GM21576 (cell line): ENCODE results near the gene ANKLE2.
"Not testable (repeated sequence)": the region's sequence is repeated elsewhere in the genome, so short reads cannot be mapped to it uniquely, and the experiment has no call there.

Experiments used
- ATAC-seq: cut with Tn5 transposase; IDR thresholded peaks from one replicate; pipeline ENCODE4 v1.9.1; 2021; ENCODE audit warnings: mild to moderate bottlenecking, moderate library complexity; ENCODE audit not compliant: unreplicated experiment

ANKLE2 gene

DNA sequence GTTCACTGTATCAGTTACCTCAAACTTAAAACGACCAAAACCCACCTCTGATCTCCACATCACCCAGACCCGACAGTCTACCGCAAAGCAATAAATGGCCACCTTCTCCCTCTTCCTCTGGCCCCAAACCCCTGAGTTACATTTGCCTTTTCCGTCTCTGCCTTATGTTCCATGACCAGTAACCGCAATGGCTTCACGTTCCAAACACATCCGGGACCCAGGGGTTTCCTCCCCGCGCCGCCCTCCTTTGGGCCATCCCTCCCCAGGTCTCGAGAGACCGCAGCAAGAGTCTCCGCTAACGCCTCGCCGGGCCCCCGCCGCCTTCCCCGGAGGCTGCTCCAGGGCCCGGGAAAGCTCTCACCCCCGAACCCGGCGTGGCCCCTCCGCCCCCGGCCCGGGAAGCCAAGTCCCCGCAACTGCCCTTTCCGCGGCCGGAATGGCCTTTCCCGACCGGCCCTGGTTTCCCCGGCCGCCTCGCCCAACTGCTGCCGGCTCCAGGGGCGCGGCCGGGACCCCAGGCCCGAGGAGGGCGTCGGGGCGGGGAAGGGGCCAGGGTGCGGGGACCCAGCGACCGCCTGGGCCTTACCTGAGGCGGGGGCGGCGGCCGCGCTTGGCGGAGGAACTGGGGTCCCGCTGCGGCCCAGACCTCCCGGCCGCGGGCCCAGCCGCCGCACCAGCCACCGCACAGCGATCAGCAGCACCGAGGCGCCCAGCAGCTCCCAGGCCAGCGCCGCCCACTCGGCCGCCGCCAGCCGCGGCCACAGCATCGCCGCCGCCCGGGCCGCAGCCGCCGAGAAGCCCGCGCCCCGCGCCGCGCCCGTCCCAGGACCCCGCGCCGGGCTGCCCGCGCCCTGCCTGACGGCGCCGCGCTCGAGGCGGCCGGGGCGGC, at the start of gene ANKLE2:
ANKLE2 (minus strand) TSS at position 801 of the 889 bp plus-strand sequence; CDS start at position 767, 34 bp downstream.
- peak; percentile 32 for ATAC-seq

DNA sequence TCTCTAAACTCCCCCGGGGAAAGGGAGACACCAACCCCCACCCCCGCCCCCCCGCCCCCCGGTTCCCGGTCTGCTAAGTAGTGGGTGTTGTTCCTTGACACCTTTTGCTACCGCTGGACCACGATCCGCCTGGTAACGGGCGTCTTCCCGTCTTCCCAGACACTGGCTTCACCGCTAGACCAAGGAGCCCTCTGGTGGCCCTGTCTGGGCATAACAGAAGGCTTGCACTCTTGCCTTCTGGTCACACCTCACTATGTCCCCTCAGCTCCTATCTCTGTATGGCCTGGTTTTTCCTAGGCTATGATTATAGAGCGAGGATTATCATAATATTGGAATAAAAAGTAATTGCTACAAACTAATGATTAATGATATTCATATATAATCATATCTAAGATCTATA, 47.8 kb upstream of the ANKLE2 start:
- ATAC-seq = not testable (repeated sequence)

DNA sequence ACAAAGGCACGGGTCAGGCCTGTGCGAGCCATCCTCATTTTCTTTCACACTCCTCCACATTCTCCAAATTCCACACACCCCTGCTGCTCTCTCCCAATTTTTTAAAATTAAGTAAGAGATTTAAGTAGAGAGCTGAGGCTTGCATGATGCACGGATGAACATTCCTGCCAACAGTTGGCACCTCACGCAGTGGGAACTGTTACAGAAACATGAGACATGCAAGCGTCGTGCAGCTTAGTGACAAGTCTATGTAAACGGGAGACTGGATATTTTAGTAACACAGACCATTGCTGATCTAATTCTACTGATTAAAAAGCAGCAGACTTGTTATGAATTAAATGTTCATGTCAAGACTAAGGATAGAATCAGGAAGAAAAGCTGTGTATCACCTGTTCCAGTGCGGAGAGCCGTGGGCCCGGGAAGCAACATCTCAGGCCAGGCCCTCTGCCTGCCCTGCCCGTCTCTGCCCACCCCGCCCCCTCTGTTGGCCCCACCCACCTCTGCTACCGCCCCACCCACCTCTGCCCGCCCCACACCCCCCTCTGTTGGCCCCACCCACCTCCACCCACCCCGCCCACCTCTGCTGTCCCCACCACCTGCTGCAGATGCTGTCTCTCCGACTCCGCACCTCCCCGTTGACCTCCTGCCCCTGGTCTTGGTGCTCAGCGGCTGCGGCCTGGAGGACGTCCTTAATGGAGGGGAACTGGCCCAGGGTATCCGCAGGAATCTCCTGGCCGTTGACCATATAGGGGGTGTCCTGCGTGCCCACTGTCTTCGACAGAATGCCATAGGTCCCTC, 45.9 kb upstream of the ANKLE2 start:
- no peak for ATAC-seq

DNA sequence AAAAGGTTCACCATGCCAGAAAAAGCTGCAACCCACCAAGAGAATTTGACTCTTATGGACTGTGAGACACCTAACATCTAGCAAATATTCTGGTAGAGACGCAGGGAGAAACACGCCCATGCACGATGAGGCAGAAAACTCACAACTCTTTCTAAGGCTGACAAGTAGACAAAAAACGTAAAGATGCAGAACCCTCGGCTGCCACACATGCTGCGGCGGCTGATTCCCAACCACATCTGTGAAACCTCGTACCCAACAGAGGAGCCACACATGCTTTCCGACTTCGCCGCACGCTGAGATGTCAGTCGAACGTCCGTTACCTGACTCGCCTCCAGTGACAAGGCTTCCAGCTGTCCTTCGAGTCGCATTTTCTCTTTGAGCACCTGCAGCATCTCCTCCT, 45.2 kb upstream of the ANKLE2 start:
- no peak for ATAC-seq

DNA sequence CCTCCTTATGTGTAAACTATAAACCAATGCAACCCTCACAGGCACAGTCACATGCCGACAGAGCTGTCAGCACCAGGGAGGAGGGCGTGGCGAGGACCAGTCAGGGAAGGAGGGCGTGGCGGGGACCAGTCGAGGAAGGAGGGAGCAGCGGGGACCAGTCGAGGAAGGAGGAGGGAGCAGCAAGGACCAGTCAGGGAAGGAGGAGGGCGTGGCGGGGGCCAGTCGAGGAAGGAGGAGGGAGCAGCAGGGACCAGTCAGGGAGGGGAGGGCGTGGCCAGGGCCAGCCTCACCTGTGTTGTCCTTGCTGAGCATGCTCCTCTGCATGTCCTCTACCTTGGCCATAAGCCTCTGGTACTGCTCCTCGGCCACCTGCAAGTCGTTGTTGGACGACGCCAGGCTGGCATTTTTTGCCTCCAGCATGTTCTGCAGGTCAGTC, 42.8 kb upstream of the ANKLE2 start:
- no peak for ATAC-seq

DNA sequence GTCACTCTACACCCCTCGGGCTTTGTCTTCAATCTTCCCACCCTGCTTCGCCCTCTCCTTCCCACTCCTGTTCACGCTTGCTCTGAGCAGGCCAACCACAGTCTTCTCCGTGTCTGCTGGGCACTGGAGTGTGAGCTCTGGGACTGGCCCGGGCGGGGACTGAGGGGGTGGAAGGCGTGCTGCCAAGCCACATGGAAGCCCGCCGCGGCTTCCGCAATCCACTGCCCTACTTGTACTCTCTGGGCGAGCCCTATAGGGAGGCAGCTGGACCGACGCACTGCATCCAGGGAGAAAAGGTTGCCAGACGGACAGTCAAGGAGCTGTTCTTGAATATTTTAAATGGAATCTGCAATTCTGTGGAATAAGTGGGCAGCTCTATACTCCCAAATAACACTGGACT, 42.3 kb upstream of the ANKLE2 start:
- ATAC-seq = no peak

DNA sequence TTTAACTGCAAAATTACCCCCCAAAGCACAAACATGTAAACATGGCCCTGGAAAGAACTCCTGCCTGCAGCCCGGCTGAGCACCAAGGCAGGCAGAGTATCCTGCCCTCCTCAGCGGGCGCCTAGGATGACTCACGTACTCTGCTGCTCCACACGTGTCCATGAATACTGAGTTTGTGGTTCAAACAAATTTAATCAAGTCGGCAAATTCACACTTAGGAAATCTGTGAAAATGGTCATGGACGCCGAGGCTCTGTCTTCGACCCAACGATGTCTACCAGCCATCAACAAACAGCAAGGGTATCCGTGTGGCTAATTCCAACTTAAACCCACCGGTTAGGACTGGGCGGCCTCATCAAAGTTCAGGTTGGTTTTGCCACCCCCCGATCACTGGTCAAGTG, 41.5 kb upstream of the ANKLE2 start:
- no peak for ATAC-seq

DNA sequence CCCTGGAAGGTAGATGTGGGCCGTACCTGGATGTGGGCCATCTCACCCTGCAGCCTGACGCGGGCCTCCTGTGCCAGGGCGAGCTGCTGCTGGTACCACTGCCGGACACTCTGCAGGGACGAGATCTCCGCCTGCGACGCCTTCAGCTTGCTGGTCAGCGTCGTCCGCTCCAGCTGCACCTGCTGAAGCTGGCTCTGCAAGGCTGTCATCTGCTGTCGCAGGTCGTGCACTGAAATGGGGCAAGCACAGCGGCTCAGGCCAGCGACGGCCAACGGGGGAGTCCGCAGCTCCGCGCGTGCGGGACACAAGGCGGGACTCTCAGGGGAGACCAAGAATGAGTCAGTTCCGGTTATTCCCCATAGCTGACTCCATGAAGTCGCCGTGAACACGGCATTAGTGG, 40.1 kb upstream of the ANKLE2 start:
- ATAC-seq = no peak

DNA sequence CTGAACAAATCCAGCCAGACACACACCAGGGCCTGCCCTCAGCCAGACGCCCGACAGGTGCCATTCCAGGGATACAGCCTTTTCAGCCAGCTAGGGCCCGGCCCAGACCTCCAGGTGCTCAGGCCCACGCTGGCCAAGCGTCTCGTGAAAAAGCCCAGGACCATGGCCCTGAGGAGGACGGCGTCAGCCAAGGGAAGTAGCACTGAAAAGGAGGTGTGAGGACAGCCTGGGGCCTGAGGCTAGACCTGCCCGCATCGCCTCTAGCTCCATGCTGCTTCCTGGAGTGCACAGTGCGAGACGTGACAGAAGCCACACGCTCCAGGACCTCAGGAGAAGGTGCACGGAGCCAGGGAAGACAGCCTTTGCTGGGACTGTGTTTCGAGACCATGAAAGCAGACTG, 37.2 kb upstream of the ANKLE2 start:
- no peak for ATAC-seq

DNA sequence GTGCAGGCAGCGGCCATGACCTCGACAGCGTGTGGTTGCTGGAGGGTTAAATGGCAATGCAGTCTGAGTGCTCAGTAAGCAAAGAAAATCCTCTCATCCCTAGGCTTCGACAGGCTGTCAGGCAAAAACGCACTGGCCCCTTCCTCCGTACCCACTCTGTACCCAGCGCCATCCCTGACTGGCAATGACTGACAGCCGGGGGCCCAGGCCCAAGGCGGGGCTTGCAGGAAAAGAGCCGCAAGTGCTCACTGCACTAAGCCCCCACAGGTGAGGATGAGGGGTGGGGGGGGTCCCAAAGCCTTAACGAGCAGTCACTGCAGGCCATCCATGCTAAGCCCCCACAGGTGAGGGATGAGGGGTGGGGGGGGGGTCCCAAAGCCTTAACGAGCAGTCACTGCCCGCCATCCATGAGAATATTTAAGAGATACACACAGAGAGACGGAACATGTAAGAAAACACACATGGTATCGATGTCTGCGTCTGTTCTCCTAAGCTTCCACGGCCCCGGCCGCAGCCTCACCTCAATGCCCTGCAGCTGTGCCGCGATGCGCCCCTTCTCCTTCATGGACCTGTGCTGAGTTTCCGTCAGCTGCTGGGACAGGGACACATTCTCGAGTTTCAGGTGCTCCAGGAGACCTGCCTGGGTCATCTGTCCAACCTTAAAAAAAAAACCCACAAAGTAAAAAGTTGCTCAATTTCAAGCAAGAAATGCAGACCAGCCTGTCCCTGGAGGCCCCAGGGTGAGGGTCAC, 36.4 kb upstream of the ANKLE2 start:
- ATAC-seq = no peak

DNA sequence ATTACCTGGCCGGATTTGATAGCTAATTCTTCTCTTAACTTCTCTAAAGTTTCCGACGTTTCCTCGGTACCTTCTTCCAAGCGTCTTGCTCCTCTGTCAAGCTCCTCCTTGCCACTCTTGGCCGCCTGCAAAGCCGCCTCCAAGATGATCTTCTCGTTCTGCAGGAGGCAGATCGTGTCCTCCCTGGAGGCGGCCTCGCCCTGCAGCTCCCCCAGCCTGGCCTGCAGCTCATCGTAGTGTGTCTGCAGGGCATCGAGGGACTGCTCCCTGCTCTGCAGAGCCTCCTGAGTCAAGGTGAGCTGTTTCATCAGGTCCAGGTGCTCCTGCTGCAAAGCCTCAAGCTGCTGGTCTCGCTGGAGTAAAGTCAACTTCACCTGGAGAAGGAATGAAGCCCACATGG, 34.2 kb upstream of the ANKLE2 start:
- no peak for ATAC-seq

DNA sequence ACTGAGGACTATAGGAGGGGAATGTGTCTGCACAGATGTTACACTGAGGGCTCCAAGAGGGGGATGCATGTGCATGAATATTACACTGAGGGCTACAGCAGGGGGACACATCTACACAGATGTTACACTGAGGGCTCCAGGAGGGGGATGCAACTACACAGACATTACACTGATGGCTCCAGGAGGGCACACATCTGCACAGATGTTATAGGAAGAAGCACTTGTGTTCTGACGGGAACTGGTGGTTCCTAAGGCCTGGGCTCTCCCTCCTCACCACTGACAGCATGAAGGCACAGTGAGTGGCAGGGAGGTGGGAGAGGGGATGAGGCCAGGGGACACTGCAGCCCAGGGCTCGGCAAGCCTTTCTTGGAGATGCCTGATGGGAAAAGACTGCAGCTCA, 30.3 kb upstream of the ANKLE2 start:
- ATAC-seq = not testable (repeated sequence)

DNA sequence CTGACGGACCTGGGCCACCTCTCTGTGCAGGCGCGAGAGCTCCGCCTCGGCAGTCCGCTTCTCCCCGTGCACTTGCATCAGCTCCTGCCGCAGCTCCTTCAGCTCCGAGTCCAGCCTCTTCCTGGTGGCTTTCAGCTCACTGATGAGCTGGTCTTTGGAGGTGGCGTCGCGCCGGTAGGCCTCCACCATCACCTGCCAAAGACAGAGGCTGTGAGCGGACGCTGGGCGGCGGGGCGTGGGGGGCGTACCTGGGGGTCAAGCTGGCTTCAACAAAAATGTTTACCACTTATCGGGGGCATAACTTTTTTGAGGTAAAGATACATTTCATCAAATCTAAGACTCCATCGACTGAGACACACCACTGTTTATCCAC, 27.5 kb upstream of the ANKLE2 start:
- ATAC-seq = no peak

DNA sequence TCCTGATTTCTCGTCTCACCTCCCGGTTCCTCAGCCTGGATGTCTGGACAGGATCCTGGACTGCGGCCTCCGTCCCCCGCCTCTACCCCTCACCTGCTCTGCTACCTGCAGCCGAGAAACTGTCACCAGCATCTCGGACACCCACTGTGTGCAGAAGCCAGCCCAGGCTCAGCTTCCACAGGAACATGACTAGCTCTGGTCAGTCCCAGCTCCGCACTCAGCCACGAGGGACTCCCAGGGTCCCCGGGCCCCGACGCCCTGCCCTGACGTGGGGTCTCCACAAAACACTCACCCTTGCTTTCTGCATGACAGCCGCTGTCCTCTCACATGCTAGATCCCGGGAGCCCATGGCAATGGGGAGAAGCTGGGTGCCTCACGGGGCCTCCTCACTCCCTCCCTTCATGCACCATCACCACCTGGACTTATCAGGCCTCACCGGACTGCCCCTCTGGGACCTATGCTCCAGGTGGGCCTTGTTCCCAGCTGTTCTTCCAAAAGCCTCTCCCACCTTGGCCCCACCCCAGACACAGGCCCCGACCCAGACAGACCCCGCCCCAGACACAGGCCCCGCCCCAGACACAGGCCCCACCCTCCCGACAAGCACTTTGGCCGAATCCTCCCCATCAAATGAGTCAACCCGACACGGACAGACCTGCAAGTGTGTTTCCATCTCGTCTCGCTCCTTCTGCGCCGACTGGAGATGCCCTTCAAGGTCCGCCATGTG, 26.9 kb upstream of the ANKLE2 start:
- no peak for ATAC-seq

DNA sequence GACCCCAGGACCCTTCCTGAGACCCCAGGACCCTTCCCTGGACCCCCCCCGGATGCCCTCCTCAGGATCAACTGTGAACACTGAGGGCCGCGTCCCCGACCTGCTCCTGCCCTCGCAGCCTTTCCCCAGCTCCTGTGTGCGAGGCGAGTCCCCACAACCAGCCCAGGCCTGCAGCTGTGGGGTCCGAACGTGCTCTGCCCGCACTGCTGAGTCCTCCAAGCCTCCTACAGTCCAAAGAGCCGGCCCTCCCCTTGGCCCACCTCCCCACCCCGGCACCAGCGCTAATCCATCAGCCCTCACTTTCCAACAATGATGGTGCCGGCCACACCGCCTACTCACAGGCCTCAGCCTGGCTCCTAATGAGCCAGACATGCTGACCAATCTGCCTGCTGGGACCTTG, 26.2 kb upstream of the ANKLE2 start:
- ATAC-seq = no peak

DNA sequence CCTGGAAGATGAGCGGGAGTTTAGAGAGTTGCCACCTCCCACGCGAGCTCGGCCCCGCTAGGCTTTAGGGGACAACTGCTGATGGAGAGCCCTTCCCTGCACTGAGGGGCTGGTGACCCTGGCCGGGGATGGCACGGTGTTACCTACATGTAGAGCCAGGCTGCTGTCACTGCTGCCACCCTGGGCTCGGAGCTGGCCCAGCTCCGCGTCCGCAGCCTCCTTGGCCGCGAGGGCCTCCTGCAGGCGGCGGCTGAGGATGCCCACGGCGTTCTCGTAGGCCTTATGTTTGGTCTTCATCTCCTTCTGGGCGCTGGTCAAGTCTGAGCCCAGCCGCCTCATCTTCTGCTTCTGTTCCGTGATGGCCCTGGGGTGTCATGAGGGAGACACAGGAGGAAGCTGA, 24.6 kb upstream of the ANKLE2 start:
- no peak for ATAC-seq

DNA sequence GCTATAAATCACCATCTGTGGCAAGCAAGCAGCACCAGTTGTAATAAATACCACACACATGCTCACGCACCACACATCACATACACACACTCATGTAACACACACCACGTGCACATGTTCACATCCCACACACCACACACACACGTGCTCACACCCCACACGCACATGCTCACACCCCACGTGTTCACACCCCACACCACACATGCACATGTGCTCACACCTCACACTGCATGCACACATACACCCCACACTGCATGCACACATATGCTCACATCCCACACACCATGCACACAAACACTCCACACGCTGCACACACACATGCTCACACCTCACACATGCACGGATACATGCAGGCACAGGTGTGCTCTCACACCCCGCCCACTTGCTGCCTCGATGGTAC, 22.9 kb upstream of the ANKLE2 start:
- ATAC-seq = no peak

DNA sequence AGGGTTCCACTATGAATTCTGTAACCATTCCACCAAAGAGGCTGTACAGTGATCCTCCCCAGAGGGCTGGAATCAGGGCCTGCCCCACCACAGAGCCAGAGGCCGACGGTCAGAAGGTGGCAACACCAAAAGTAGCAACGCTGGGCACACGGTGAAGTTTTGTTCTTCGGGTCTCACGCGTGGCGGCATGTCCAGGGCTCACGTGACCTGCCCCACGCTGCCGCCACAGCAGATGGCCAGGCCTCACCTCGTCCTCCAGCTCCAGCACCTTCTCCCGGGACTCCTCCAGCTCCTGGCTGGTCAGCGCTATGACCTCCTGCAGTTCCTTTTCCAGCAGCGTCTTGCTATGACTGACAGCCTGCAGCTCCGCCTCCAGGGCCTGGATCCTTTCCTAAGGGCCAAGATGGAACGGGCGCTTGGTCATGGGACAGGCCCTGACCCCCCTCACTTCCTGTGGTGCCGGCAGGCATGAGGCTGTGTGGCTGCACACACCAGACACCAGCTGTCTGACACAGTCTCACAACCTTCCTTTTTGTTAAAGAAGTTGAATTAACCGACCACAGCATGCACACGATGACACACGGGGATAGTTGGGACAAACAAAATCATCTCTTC, 22.4 kb upstream of the ANKLE2 start:
- no peak for ATAC-seq

DNA sequence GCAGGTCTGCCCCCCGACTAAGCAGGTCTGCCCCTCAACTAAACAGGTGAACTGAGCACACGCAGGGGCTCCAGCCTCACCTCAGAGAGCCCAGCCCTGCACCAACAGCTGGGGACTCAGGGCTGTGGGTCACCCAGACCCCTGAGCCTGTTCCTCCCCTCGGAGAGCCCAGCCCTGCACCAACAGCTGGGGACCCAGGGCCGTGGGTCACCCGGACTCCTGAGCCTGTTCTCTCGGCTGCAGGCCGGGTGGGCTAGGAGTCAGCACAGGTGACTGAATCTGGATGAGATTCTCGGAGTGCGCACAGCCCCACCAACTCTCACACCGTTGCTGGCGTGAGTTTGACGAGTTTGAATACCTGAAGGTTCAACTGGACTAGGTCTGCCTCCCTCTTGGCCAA, 20.3 kb upstream of the ANKLE2 start:
- no peak for ATAC-seq

DNA sequence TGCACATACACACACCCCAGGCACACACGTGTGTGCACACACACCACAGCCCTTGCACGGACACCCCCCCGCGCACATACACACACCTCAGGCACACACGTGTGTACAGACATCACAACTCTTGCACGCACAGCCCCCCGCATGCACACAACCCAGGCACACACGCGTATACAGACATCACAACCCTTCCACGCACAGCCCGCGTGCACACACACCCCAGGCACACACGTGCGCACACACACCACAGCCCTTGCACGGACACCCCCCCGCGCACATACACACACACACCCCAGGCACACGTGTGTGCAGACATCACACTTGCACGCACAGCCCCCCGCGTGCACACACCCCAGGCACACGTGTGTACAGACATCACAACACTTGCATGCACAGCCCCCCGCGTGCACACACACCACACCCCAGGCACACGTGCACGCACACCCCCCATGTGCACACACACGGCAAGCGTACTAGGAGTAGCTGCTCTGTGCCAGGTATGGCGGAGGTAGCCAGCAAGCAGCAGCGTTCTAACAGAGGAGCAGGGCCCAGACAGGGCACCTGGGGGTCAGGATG, 18.2 kb upstream of the ANKLE2 start:
- no peak for ATAC-seq
